Measurements from ENCODE around the gene ZCWPW2. TPM values are rescaled to one million over a fixed set of nuclear protein-coding genes. Genes with fewer than 3 reads are reported as not detected.

The ZCWPW2 gene
- polyA plus RNA-seq, 3 donors = 0.07 to 0.41 (median 0.35) TPM

- intact Hi-C loops (cut with micrococcal nuclease) = no loop called here
- Histone ChIP-seq H2AFZ (ENCODE audit: insufficient read depth, low read depth, low read length, poor library complexity, severe bottlenecking) (no peak overlapping the region), H4K20me1 (ENCODE audit: insufficient read depth, low read length) (no peaks in the 10 kb centered on the region), H3K27ac (ENCODE audit: low read depth in 1 of 2, low read length in 2 of 2) (no peak overlapping the region), H3K4me1 (ENCODE audit: control insufficient read depth in 1 of 2, insufficient read depth in 2 of 2, low read length in 2 of 2) (no peaks in the 10 kb centered on the region), H3K4me2 (replicated peaks; ENCODE audit: extremely low read depth, low read length, poor library complexity, severe bottlenecking) (no peak overlapping the region), H3K9ac (ENCODE audit: insufficient read depth, low read length, poor library complexity, severe bottlenecking) (no peak overlapping the region), H3K9me3 (replicated peaks in 1 of 2; ENCODE audit: control insufficient read depth in 1 of 2, insufficient read depth in 1 of 2, low read length in 2 of 2) (peaks cover 13 to 54% of the 10 kb centered on the region in 2 donors), H3K79me2 (ENCODE audit: insufficient read depth, low read length) (no peaks in the 10 kb centered on the region), H3K4me3 (replicated peaks in 1 of 3; ENCODE audit: low read depth in 2 of 3, low read length in 3 of 3) (no peak overlapping the region), H3K36me3 (replicated peaks in 1 of 2; ENCODE audit: control insufficient read depth in 1 of 2, insufficient read depth in 2 of 2, low read length in 2 of 2) (no peaks in the 10 kb centered on the region), H3K27me3 (ENCODE audit: control insufficient read depth in 2 of 2, insufficient read depth in 2 of 2, low read length in 2 of 2) (no peaks in the 10 kb centered on the region)
- H3K4me1 Mint-ChIP-seq = no peaks in the 10 kb centered on the region
- peaks cover 0 to 2% (median 0%) of the 10 kb centered on the region in 3 donors for H3K27me3 Mint-ChIP-seq (ENCODE audit: low read depth in 3 of 3)
- H3K36me3 Mint-ChIP-seq = no peaks in the 10 kb centered on the region
- no peak for DNase-seq
- no CpG with 5 or more reads among the region's 1 CpG for WGBS (ENCODE audit: insufficient coverage)
- no peak overlapping the region for H3K27ac Mint-ChIP-seq
- H3K9me3 Mint-ChIP-seq = peaks cover 9 to 33% (median 19%) of the 10 kb centered on the region in 7 donors
- no peak overlapping the region for H3K4me3 Mint-ChIP-seq
- no peak for TF ChIP-seq CTCF (IDR thresholded peaks at IDR 0.05)
Measured at GRCh38 chr3:28544831-28545230, 196.3 kb downstream of the ZCWPW2 start.

GRCh38 chr3:28547677-28548076 lies 199.2 kb downstream of the ZCWPW2 start:
- DNase-seq = no peak
- TF ChIP-seq CTCF (IDR thresholded peaks at IDR 0.05) = no peak
- Histone ChIP-seq H3K9ac (ENCODE audit: insufficient read depth, low read length, poor library complexity, severe bottlenecking) (no peak overlapping the region), H3K27me3 (ENCODE audit: control insufficient read depth in 2 of 2, insufficient read depth in 2 of 2, low read length in 2 of 2) (no peaks in the 10 kb centered on the region), H3K9me3 (replicated peaks in 1 of 2; ENCODE audit: control insufficient read depth in 1 of 2, insufficient read depth in 1 of 2, low read length in 2 of 2) (peaks cover 0 to 29% of the 10 kb centered on the region in 2 donors), H3K79me2 (ENCODE audit: insufficient read depth, low read length) (no peaks in the 10 kb centered on the region), H3K4me2 (replicated peaks; ENCODE audit: extremely low read depth, low read length, poor library complexity, severe bottlenecking) (no peak overlapping the region), H3K36me3 (replicated peaks in 1 of 2; ENCODE audit: control insufficient read depth in 1 of 2, insufficient read depth in 2 of 2, low read length in 2 of 2) (no peaks in the 10 kb centered on the region), H3K4me1 (ENCODE audit: control insufficient read depth in 1 of 2, insufficient read depth in 2 of 2, low read length in 2 of 2) (no peaks in the 10 kb centered on the region), H4K20me1 (ENCODE audit: insufficient read depth, low read length) (no peaks in the 10 kb centered on the region), H2AFZ (ENCODE audit: insufficient read depth, low read depth, low read length, poor library complexity, severe bottlenecking) (no peak overlapping the region), H3K4me3 (replicated peaks in 1 of 3; ENCODE audit: low read depth in 2 of 3, low read length in 3 of 3) (no peak overlapping the region), H3K27ac (ENCODE audit: low read depth in 1 of 2, low read length in 2 of 2) (no peak overlapping the region)
- H3K4me1 Mint-ChIP-seq = no peaks in the 10 kb centered on the region
- intact Hi-C loops (cut with micrococcal nuclease) = no loop called here
- no peaks in the 10 kb centered on the region for H3K27me3 Mint-ChIP-seq (ENCODE audit: low read depth in 3 of 3)
- H3K36me3 Mint-ChIP-seq = no peaks in the 10 kb centered on the region
- no peak overlapping the region for H3K4me3 Mint-ChIP-seq
- H3K9me3 Mint-ChIP-seq = peaks cover 0 to 25% (median 13%) of the 10 kb centered on the region in 7 donors
- WGBS (ENCODE audit: insufficient coverage) = 100% methylated on average over 1 of the region's 2 CpGs
- no peak overlapping the region for H3K27ac Mint-ChIP-seq

Data from CD14-positive monocyte (primary cell).